Stimulated activated CD8-positive, alpha-beta memory T cell treated with anti-CD3 and anti-CD28 coated beads, Interleukin-15, amount 100 ng/mL, for 4 hours (primary cell): ENCODE results near the gene CCR4.
"Not testable (repeated sequence)": the region's sequence is repeated elsewhere in the genome, so short reads cannot be mapped to it uniquely, and the experiment has no call there.

ENCODE experiments used
- DNase-seq, 2 donors: peaks; one replicate each; pipeline ENCODE4 v3.0.0-alpha.2; 2020; ENCODE audit warnings: low read depth in 2 of 2

The CCR4 gene

DNA sequence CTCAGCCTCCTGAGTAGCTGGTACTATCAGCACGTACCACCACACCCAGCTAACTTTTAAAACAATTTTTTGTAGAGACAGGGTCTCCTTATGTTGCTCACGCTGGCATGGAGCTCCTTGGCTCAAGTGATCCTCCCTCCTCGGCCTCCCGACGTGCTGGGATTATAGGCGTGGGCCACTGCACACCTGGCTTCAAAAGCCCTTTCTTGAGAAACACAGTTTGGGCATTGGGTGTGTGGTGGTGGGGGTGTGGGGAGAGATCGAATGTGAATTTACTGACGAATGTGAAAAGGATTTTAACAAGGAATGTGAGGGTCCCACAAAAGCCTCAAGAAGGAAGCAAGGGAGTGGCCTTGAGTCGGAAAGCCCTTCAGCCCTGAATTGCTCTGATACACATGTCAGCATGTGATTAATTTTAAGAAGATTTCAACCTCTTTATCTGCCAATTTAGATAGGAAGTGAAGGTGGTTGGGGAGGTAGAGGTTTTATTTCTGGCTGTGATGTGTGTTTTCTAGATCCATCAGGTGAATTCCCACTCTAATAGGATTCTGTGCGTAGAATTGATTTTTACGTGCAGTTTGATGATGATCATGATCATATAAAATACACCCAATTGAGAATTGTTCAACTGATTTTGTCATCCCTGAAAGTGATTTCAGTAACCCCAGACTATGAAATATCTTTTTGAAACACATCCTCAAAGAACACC lies 1.1 kb downstream of the CCR4 start:
- DNase-seq: no peak

DNA sequence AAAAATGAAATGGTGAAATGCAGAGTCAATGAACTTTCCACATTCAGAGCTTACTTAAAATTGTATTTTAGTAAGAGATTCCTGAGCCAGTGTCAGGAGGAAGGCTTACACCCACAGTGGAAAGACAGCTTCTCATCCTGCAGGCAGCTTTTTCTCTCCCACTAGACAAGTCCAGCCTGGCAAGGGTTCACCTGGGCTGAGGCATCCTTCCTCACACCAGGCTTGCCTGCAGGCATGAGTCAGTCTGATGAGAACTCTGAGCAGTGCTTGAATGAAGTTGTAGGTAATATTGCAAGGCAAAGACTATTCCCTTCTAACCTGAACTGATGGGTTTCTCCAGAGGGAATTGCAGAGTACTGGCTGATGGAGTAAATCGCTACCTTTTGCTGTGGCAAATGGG lies 3.1 kb downstream of the CCR4 start:
- DNase-seq: no peak

DNA sequence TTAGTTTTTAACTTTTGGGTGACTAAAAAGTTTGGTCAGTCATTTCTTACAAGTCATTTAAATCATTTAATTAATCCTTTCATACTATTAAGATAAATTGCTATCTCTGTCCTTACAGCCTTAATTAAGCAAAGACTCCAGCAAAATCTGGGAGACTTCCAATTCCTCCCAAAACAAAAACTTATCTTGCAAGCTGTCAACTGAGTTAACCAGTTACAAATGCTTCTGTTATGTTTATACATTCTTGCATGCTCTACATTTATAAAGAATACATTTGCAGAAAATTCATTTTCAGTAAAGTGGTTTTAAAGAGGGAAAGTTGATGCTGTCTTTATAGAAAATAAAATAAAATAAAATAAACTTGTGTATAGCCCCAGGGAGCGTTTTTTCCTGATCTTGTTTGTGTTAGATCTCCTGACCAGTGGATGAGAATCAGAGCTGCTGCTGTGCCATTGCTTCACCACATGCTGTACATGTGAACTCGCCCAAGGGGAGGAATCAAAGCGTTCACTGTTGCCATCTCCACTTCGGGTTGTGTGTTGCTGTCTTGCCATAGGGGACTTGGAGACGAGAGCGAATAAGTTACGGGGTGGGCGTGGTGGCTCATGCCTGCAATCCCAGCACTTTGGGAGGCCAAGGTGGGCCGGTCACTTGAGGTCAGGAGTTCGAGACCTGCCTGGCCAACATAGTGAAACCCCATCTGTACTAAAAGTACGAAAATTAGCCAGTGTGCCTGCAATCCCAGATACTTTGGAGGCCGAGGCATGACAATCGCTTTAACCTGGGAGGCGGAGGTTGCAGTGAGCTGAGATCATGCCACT lies 5.5 kb downstream of the CCR4 start:
- DNase-seq: no peak

DNA sequence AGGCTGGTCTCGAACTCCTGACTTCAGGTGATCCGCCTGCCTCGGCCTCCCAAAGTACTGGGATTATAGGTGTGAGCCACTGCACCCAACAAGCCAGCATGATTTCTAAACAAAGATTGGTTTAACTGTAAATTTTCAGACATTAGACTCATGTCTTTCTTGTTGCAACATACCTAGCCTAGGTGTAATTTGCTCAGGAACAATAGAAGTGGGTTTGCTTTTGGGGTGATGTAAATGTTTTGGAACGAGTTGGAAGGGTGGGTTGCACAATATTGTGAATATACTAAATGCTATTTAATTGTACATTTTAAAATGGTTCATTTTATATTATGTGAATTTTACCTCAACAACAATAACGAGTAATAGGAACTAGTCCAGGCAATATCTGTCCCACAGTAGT lies 7.1 kb downstream of the CCR4 start:
- no peak for DNase-seq

DNA sequence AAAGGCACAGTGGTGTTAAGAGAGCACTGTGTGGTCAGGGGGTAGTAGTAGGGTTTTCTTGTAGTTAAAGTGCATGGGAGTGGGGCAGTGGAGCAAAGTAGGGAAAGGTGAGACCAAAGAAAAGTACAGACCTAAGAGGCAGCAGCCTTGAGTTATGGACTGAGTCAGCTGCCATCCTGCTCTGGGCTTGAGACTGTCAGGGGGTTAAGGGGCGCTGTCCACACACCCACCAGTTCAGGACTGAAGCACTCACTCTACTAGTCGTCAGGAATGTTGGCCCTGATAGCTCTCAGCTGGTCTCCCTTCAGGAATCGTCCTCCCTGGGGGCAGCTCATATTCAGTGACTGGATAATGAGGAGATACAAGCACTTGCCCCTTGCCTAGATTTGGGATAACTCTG lies 7.9 kb downstream of the CCR4 start:
- DNase-seq: no peak

DNA sequence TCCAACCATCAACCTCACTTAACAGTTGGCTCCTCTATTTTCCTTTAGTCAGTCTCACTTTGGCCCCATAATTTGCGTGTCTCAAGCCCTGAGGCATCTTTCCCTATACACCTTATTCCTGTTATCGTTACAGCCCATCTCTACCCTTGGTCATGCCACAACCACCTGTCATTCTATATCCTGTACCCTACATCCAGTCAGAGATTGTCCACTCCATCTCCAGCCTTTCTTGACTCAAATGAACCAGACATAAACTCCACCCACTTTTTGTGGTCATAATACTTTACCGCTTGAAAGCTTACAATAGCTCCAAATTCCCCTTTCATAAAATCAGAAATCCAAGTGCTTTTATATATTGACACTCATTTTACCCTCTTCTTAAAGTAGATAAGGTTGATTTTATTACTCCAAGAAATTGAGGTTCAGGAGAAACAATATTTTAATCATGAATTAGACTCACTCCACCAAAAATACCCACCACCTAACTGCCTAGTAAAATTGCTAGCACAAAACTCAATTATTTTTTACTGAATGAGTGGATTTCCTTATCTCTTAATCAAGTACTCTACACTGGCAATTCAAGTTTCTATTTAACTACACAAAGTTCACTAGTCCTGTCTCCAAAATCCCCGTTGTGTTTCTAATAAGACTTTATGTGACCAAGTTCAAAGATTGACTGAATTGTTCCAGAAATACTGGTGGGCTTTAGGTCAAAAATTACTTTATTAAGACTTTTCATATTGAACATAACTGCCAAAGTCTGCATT lies 9.1 kb downstream of the CCR4 start:
- DNase-seq: no peak

DNA sequence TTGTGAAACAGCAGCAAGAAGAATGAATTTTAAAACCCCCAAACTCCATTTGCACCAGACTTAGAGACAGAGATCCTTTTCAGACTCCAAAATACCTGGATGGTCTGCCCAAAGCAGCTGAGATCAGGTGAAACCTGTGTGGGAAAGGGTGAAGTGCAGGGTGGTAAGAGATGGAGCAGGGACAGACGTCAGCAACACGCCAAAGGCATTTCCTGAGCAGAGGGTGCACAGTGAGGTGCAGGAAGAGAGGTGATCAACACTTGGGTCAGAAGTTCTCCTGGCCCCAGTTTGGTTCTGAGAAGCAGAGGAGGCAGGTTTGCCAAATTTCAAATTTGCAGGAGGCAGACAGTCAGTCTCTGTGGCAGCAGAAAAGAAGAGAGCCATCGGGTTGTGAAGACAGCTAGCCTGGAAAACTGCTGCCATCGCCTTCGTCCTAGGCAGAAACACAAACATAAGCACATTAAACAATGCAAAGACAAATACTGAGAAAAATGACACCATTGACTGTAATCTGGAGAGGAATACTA lies 9.8 kb downstream of the CCR4 start:
- no peak for DNase-seq

DNA sequence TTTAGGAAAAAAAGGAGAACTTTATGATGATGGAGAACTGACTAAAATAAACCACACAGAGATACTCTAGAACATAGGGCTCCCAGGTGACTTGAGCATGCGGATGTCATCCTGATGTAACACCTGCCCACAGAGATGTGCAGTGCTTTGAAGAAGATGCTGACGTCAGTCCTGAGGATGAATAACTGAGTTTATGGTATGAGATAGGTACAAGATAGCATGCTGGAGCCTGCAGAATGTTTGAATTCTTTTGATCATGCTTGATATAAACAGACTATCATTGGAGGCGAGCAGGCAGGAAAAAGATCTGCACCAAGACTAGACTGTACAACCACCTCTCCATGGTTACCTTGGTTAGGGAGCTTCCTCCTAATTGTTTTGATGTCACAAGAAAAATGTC lies 12.4 kb downstream of the CCR4 start:
- no peak for DNase-seq

DNA sequence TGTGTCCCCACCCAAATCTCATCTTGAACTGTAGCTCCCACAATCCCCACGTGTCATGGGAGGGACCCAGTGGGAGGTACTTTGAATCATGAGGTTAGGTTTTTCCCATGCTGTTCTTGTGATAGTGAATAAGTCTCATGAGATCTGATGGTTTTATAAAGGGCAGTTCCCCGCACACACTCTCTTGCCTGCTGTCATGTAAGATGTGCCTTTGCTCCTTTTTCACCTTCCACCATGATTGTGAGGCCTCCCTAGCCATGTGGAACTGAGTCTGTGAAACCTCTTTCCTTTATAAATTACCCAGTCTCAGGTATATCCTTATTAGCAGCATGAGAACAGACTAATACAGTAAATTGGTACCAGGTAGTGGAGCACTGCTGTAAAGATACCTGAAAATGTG lies 13.3 kb downstream of the CCR4 start:
- DNase-seq: not testable (repeated sequence)

DNA sequence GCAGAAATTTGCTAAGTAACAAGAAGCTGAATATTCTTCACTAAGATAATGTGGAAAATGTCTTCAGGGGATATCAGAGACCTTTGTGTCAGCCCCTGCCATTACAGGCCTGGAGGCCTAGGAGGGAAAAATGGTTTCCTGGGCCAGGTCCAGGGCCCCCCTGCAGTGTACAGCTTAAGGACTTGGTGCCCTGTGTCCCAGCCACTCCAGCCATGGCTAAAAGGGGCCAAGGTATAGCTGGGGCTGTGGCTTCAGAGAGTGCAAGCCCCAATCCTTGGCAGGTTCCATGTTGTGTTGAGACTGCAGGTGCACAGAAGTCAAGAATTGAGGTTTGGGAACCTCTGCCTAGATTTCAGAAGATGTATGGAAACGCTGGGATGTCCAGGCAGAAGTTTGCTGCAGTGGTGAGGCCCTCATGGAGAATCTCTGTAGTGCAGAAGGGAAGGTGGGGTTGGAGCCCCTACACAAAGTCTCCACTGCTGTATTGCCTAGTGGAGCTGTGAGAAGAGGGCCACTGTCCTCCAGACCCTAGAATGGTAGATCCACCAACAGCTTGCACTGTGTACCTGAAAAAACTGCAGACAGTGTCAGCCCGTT lies 14.3 kb downstream of the CCR4 start:
- DNase-seq: not testable (repeated sequence)

DNA sequence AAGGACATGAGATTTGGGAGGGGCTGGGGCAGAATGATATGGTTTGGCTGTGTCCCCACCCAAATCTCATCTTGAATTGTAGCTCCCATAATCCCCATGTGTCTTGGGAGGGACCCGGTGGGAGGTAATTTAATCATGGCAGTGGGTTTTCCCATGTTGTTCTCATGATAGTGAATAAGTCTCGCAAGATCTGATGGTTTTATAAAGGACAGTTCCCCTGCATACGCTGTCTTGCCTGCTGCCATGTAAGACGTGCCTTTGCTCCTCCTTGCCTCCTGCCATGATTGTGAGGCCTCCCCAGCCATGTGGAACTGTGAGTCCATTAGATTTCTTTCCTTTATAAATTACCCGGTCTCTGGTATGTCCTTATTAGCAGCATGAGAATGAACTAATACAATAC lies 15.2 kb downstream of the CCR4 start:
- DNase-seq: not testable (repeated sequence)

DNA sequence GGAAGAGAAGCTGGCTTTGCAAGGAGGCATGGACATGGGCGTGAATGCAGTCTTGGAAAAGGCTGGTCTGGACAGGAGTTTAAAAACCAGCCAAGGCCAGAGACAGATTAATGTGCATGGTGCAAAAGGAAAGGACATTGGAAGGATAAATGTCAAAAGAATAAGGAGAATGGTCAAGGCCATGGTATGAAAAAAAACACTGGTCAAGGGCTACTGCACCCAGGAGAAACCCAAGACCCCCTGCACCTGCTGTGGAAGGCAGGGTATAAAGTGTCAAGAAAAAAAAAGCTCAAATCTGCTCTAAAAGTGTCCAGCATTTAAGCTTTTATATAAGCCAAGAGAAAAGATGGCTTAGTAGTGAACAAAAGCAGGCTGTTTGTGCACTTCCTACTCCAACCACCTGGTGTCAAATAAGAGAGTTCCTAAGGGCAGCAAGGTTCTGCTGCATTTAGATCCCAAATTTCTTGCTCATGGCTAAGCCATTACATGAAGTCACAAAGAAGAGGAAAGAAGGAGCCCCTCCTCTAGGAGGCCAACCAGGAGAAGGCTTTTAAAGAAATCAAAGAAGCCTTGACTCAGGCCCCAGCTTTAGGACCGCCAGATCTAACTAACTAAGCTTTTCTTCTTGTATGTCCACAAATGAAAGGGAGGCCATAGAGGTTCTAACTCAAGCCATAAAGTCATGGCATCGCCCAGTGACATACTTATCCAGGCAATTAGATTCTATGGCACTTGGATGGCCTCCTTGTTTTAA lies 16.9 kb downstream of the CCR4 start:
- DNase-seq: no peak

DNA sequence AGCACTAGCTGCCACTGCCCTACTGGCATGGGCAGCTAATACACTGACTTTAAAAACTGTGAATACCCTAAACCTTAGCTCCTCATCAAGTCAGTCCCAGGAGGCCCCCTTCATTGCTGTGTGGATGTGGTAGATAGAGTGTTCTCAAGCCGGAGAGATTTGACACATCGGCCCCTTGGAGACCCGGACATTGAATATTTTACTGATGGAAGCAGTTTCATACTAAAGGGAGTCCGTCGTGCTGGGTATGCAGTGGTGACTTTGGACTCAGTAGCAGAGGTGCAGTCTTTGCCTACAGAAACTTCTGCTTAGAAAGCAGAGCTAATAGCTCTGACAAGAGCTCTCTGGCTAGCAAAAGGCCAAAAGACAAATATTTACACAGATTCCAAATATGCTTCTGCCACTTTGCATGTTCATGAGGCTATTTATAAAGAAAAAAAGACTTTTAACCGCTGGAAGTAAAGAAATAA lies 17.5 kb downstream of the CCR4 start:
- DNase-seq: no peak

DNA sequence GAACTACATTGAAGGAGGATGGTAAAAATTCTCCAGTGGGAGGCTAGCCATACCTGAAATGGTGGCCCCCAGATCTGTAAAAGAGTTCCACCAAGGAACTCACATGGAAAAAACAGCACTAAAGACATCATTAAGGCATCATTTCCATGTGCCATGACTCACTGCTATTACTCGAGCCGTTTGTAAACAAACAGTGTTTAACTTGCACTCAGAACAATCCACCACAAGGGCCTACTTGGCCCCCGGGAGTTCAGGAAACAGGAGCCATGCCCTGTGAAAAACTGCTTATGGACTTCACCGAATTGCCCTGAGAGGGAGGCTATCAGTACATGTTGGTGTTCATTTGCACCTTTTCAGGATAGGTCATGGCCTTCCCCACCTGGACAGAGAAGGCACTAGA lies 18.2 kb downstream of the CCR4 start:
- no peak for DNase-seq

DNA sequence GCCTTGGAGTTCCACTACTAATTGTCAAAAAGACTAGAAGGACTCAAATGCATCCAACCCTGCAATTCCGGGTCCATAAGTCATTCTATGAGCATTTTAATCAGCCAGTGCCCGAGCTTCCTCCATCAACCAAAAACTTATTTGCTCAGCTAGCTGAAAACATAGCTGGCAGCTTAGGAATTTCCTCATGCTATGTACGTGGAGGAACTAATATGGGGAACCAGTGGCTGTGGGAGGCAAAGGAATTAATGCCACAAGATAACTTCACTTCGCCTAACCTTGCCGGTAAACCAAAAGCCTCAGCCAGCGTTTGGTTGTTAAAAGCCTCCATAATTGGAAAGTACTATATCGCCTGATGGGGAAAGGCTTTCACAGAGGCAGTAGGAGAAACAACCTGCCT lies 19.8 kb downstream of the CCR4 start:
- not testable (repeated sequence) for DNase-seq

DNA sequence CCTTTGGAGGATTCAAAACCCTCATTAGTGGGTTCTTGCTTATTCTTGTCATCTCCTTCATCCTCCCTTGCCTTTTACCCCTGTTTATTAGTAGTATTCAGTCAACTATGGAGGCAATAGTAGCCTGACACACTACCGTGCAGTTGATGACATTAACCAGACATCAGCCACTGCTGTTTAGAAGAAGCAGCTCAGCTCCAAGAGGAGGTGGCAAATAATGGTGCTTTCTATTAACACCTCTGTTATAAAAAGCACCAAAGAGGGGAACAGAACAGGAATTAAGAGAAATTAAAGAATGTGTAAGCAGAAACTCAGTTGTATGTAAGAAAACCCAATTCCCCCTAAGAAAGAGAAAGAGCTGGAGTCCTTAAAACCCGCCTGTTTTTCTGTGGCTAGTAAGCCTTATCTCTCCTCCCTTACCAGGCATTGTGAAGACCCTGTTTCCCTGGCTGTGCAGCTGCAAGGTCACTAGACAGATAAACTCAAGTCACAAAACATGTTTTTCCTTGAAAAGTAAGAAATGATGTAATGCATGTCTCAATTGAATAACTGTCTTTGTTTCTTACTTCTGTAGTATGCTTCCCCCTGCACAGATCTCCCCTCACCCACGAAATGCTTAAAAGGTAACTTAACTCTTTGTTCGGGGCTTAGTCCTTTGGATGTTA lies 21.2 kb downstream of the CCR4 start:
- DNase-seq: no peak

DNA sequence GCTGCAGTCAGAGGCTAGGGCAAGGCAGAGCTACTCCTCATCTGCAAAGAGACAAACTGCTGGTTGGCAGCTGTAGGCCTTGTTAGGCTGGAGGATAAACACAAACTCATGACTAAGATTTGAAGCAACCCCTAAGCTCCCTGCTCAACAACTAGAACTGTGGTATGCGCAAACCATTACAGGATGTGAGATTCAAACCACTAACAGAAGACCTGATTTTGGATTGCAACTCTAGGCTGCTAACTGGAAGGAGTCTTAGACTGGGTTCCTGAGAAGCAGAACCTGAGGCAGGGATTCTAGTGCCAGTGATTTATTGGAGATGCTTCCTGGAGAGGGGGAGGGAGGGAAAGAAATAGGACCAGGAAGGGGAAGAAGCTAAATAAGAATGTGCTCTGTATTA lies 22.5 kb downstream of the CCR4 start:
- no peak for DNase-seq

DNA sequence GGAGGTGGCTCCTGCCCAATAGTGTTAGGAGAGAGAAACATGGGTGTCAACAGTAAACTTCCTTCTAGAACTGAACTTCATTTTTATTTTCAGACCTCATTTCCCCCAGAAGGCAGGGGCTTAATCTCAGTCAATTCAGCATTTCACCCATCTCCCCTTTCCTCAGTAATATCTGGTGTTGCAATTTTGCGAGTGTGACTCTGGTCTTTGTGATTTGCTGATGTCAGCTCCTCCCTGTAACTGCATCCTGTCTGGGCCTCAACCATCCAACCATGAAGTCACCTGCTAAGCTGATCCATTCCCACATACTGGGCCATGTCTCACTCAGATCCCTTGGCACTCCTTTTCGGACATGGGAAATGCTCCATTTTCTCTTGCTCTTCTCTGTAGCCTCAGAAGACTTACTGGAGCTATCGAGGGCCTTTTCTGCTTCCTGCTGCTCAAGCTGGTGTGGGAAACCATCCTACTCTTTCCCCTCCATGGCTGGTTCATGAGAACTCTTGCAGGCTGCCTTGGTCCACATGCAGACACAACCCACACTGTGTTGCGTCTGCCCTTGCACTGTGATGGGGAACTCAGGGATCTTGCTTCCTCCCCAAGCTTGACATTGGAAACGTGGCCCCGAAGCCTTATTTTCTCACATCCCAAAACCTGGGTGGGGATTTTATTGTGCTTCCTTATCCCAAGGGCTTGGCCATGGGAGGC lies 24.6 kb downstream of the CCR4 start:
- no peak for DNase-seq

DNA sequence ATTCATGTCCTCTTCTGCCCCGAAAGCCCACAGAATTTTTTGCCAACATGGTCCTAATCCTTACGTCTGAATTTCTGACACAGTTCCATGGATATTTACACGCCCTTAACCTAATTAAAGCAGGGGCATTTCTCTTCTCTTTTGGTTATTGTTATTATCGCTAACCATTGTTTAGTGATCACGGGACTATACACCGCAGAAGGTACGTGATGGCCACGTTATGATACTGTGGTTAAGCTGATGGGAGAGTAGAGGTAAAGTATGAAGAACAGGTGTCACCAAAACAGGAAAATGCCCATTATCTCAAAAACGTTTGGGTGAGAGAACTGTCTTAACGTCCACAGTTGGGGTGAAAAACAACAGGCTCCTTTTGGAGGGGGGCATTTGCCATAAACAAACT lies 26.4 kb downstream of the CCR4 start:
- DNase-seq: no peak

DNA sequence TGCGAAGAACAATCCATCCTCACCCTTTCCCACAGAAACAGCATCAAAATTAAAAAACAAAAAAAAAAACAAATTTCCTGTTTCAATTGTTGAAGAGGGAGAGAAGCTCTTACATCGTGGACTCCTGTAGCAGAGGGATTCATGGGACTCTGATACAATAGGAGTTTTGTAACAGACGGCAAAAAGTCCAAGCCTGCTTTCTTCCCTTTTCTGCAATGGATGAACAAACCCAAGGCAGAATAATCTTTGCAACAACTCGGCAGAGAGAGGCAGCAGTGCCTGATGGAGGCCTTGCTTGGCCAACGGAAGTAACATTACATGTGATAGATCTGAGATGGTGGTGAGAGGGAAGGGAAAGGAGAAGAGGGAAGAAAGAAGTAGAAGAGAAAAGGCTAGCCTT lies 26.9 kb downstream of the CCR4 start:
- DNase-seq: no peak
